GM12878 (cell line): ENCODE measurements around the gene ZNF17. TPM values are rescaled to one million over a fixed set of nuclear protein-coding genes. Genes with fewer than 3 reads are reported as not detected.

Experiments used
- BHLHE40 ChIP-seq, 2 experiments: fragments of 450-650 bp in 1 of 2; IDR thresholded peaks; 2 replicates each; pipeline ENCODE4 v1.6.1; 2011 to 2017; ENCODE audit warnings: low read depth in 2 of 2, borderline replicate concordance in 1 of 2, improper control_type of control experiment in 1 of 2, low read length in 1 of 2, mild to moderate bottlenecking in 1 of 2
- CHD1 ChIP-seq: IDR thresholded peaks from 2 replicates; pipeline ENCODE4 v1.6.1; 2012; ENCODE audit warnings: low read depth, low read length, improper control_type of control experiment
- EGR1 ChIP-seq, 2 experiments: IDR thresholded peaks; 1 replicate in 1 of 2; 2 replicates in 1 of 2; pipeline ENCODE4 v1.6.1; 2011 to 2012; ENCODE audit warnings: low read depth in 2 of 2, low read length in 2 of 2, borderline replicate concordance in 1 of 2, mild to moderate bottlenecking in 1 of 2, moderate library complexity in 1 of 2
- FOS ChIP-seq: IDR thresholded peaks from 3 replicates; pipeline ENCODE4 v1.6.1; 2011; ENCODE audit warnings: borderline replicate concordance; ENCODE audit not compliant: insufficient read length; ENCODE audit errors: extremely low read depth
- HCFC1 ChIP-seq: fragments of 150-350 bp; IDR thresholded peaks from 2 replicates; pipeline ENCODE4 v1.6.1; 2014; ENCODE audit warnings: low read length
- HSF1 ChIP-seq: fragments of 150-350 bp; IDR thresholded peaks from 2 replicates; pipeline ENCODE4 v1.6.1; 2014; ENCODE audit warnings: mild to moderate bottlenecking, low read depth, low read length
- NR2C1 ChIP-seq: fragments of 450-650 bp; IDR thresholded peaks from 2 replicates; pipeline ENCODE4 v1.6.1; 2017; ENCODE audit warnings: antibody characterized with exemption, mild to moderate bottlenecking, moderate library complexity
- POLR2A ChIP-seq: IDR thresholded peaks from 2 replicates; pipeline ENCODE4 v1.6.1; 2011; ENCODE audit warnings: low read depth, mild to moderate bottlenecking, low read length
- REST ChIP-seq: IDR thresholded peaks from 2 replicates; pipeline ENCODE4 v1.6.1; 2012; ENCODE audit warnings: mild to moderate bottlenecking, low read depth, low read length
- SMAD5 ChIP-seq: IDR thresholded peaks from 2 replicates; pipeline ENCODE4 v1.6.1; 2016; ENCODE audit warnings: antibody characterized with exemption, low read depth
- SP1 ChIP-seq: IDR thresholded peaks from one replicate; pipeline ENCODE4 v1.6.1; 2011; ENCODE audit warnings: low read depth, low read length
- SREBF2 ChIP-seq: IDR thresholded peaks from 2 replicates; pipeline ENCODE4 v1.6.1; 2012; ENCODE audit warnings: mild to moderate bottlenecking, low read length
- TARDBP ChIP-seq: IDR thresholded peaks from 2 replicates; pipeline ENCODE4 v1.6.1; 2016; ENCODE audit warnings: borderline replicate concordance
- YY1 ChIP-seq: IDR thresholded peaks from 2 replicates; pipeline ENCODE4 v1.6.1; 2011; ENCODE audit warnings: low read depth, mild to moderate bottlenecking, low read length
- ZBTB40 ChIP-seq: fragments of 450-650 bp; IDR thresholded peaks from 2 replicates; pipeline ENCODE4 v1.6.1; 2016; ENCODE audit warnings: mild to moderate bottlenecking, moderate library complexity, borderline replicate concordance
- ZNF384 ChIP-seq: IDR thresholded peaks from 2 replicates; pipeline ENCODE4 v1.6.1; 2012; ENCODE audit warnings: low read depth, mild to moderate bottlenecking, low read length, improper control_type of control experiment, borderline replicate concordance
- polyA plus RNA-seq, 11 experiments: library from polyadenylated mRNA; depleted of rRNA in 4 of 11; unstranded in 6 of 11; stranded (reverse) in 5 of 11; fragments of >200 nt; fragmentation: Nextera tagmentation in 4 of 11; fragmentation: Illumina TruSeq in 1 of 11; extraction: Ambion mirVana in 4 of 11; extraction: Trizol in 1 of 11; gene quantifications; 1 replicate in 1 of 11; 2 replicates in 10 of 11; pipeline versions ENCODE4 v1.2.1 to v1.2.3, GENCODE V29; 2011 to 2016; ENCODE audit warnings: inconsistent platforms in 2 of 11, missing spikeins in 2 of 11, low read depth in 1 of 11
- total RNA-seq, 4 experiments: library from RNA; depleted of rRNA in 3 of 4; stranded (reverse); fragments of >200 nt in 3 of 4; fragmentation: Illumina TruSeq in 1 of 4; extraction: Trizol in 1 of 4; gene quantifications; 2 replicates each; pipeline versions ENCODE4 v1.2.1 to v1.2.3, GENCODE V29; 2013 to 2021
- TF ChIP-seq, protein P1 (sequence below): IDR thresholded peaks from 2 replicates; pipeline ENCODE4 v1.6.1; 2012; ENCODE audit warnings: low read depth, low read length, improper control_type of control experiment
- TF ChIP-seq, protein P2 (sequence below): IDR thresholded peaks from 2 replicates; pipeline ENCODE4 v1.6.1; 2011; ENCODE audit warnings: low read depth, low read length, improper control_type of control experiment, borderline replicate concordance

The ZNF17 gene
- total and polyA plus RNA-seq, 10 of the 15 experiments (the other 5 are each of a cell fraction or from before 2014, with no cell fraction given): 4.4 to 11.3 (median 7.8) TPM

GRCh38 chr19:57410877-57411671 lies at the start of gene ZNF17 (continued):
- TF ChIP-seq, protein P1, sequence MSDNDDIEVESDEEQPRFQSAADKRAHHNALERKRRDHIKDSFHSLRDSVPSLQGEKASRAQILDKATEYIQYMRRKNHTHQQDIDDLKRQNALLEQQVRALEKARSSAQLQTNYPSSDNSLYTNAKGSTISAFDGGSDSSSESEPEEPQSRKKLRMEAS: peak; percentile 25; the same call in 1 of the 2 replicates
- TF ChIP-seq HSF1: no peak
- TF ChIP-seq REST: no peak
- TF ChIP-seq NR2C1: peak; percentile 88
- TF ChIP-seq EGR1 (IDR thresholded peaks at IDR 0.05; ENCODE audit: borderline replicate concordance in 1 of 2, low read depth in 2 of 2, low read length in 2 of 2): peak; percentile 71 to 74
- peak; percentile 73 for TF ChIP-seq POLR2A
- TF ChIP-seq, protein P2, sequence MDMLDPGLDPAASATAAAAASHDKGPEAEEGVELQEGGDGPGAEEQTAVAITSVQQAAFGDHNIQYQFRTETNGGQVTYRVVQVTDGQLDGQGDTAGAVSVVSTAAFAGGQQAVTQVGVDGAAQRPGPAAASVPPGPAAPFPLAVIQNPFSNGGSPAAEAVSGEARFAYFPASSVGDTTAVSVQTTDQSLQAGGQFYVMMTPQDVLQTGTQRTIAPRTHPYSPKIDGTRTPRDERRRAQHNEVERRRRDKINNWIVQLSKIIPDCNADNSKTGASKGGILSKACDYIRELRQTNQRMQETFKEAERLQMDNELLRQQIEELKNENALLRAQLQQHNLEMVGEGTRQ: peak; percentile 28; the same call in 1 of the 2 replicates
- peak; percentile 92 for TF ChIP-seq ZBTB40
- TF ChIP-seq SP1: peak; percentile 87
- peak; percentile 2 for TF ChIP-seq FOS
- TF ChIP-seq YY1: peak; percentile 96
- TF ChIP-seq BHLHE40 (IDR thresholded peaks at IDR 0.05; ENCODE audit: borderline replicate concordance in 1 of 2, low read depth in 2 of 2, low read length in 1 of 2): peak; percentile 7 to 90; a peak in 3 of 4 replicates
- TF ChIP-seq SREBF2: 0 out of 2 replicates have a peak, but pooled peaks have one; percentile 14
- TF ChIP-seq ZNF384: no peak
- peak; percentile 53; the same call in 1 of the 2 replicates for TF ChIP-seq TARDBP
- TF ChIP-seq CHD1: no peak
- peak; percentile 77; the same call in 1 of the 2 replicates for TF ChIP-seq SMAD5
- TF ChIP-seq HCFC1: peak; percentile 93
